ENCODE measurements around the gene DCAF6.

- TF ChIP-seq TAF1 (IDR thresholded peaks at IDR 0.05; ENCODE audit: borderline replicate concordance, low read depth, low read length) (no peak), POLR2A (IDR thresholded peaks at IDR 0.05; ENCODE audit: low read depth, low read length) (no peak), POLR2AphosphoS5 (IDR thresholded peaks at IDR 0.05; ENCODE audit: low read depth, low read length) (no peak)
Observed at GRCh38 chr1:167911413-167911812, 25.1 kb upstream of the DCAF6 start.
